Globus pallidus (tissue), 1 donor: Measurements from ENCODE around the gene SPCS1.
"Not testable (repeated sequence)": the region's sequence is repeated elsewhere in the genome, so short reads cannot be mapped to it uniquely, and the experiment has no call there.

Experiments
- DNase-seq: peaks from one replicate; pipeline ENCODE4 v3.0.0-alpha.2; 2015; ENCODE audit warnings: low spot score

Gene SPCS1

DNA sequence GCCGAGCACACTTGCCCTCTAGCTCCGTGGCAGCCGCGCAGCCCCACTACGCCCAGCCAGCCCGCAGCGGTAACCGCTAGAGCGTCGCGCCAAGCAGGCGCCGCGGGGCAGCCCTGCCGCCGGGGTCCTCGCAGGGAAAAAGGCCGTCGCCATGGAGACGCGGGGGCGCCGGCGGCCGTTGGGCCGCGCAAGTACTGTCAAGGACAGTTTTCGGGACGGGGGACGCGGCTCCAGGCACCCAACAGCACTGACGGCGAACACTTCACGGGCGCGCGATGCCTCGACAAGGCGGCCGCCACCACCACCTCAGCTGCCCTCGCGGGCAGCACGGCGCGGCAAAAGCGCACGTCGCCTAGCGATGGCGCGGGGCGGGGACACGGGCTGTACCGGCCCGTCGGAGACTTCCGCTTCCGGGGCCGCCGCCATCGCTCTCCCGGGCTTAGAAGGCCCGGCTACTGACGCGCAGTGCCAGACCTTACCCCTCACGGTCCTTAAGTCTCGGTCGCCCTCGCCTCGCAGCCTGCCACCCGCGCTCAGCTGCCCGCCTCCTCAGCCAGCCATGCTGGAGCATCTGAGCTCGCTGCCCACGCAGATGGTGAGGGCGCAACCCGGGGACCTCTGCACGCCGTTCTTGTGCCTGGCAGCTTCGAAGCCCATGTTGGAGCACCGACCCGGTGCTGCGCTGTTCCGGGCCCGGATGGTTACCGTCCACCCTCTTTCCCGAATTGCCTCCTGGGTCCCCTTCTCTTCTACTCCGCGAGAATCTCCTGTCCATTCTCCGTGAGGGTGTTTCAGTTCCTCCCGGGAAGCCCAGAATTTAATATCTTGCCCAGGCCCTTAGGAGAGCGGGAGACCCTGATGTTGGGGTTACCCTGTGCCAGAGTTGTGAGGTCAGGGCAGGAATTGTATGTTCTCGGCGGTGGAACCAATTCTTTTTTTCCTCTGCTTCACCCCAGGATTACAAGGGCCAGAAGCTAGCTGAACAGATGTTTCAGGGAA is at the start of gene SPCS1, which contains the start of gene GLT8D1:
SPCS1 (plus strand) TSS at position 419 of the 999 bp plus-strand sequence; CDS start at position 560, 141 bp downstream.
GLT8D1 (minus strand) TSS at position 104 of the 999 bp plus-strand sequence. CDS start 5,331 bp downstream, outside the sequence.
- DNase-seq: peak; percentile 90

DNA sequence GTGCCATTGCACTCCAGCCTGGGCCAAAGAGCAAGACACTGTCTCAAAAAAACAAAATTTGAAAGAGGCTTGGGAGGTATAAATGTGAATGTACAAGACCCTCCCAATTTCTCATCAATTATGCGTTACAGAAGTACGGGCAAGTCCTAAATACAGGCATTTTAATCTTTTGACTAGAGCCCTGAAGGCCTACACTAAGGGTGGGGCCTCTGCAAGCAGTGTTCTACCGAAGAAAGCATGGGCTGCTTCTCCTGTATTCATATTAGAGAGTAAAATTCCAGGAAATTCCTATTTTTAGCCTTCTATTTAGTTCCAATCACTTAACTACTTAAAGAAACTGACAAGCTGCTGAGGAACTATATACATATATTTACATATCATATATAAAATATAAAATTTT is 45.9 kb upstream of the SPCS1 start:
- no peak for DNase-seq

DNA sequence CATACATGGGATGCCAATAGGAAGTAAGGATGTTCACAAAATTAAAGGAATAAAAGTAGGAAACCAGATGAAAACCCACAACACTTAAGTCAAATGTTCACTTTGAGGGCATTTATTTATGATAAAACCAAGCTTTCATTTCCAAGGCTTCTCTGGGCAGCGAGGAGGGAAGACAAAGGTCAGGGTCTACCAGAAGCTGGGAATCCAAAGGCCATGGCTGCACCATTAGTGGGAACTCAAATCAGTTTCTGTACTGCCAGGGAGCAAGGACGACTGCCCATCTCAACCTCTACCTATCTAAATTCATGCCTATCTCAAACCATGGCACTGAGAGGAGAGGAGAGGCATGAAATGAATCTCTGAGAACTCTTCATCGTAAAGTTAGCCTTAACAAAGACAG is 42.8 kb upstream of the SPCS1 start:
- no peak for DNase-seq

DNA sequence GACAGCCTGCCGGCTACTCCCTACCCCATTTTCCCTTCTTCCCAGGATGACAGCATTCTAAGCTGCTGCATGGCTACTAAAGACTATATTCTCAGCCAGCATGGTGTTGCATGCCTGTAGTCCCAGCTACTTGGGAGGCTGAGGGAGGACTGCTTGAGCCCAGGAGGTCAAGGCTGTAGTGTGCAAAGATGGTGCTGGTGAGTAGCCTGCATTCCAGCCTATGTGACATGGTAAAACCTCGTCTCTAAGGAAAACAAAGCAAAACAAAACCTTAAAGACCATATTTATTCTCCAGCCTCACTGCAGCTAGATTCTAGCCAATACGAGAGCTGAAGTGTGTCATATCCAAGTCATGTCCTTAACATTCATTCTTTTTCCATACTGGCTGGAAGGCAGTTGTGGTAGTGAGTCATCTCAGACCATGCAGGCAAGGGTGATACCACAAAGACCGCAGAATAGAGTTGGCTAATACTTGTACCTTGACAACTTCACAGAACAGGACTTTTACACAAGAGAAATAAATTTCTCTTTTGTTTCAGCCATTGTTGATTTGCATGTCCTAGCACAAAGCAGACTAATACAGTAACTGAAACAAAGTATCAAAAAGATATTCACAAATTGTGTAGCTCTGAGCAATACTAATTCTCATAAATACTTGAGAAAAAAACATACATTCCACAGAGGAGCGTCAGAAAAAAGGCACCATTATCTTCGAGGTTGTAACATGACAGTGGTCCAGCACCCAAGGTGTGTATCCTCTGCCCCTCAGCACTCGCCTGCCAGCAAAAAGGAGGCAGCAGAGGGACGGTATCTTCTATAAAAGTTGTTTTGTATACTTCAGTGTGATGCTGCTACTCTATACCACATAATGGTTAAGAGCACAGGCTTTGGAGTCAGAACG is 35.0 kb upstream of the SPCS1 start:
- no peak for DNase-seq

GRCh38 chr3:52671676-52672075 is 34.2 kb upstream of the SPCS1 start:
- no peak for DNase-seq

- DNase-seq: not testable (repeated sequence)
These were observed 29.7 kb upstream of the SPCS1 start for GRCh38 chr3:52676201-52676600.

- no peak for DNase-seq
These were observed 27.4 kb upstream of the SPCS1 start for GRCh38 chr3:52678265-52679198.

DNA sequence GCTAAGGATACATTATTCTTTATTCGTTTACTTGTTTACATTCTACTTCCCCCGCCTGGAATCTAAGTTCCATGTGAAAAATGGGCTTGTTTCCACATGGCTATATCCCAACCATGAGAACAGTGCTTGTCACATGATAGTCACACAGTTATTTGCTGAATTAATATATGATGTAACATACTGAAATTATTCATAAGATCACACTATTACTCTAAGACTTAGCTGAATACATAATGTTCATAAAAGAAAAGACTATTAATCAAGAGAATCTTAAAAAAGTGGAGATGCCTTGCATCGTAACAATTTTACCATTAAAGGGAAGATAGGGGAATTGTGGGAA is 26.7 kb upstream of the SPCS1 start:
- no peak for DNase-seq

- DNase-seq: no peak
These were observed 26.1 kb upstream of the SPCS1 start for GRCh38 chr3:52679811-52680210.

DNA sequence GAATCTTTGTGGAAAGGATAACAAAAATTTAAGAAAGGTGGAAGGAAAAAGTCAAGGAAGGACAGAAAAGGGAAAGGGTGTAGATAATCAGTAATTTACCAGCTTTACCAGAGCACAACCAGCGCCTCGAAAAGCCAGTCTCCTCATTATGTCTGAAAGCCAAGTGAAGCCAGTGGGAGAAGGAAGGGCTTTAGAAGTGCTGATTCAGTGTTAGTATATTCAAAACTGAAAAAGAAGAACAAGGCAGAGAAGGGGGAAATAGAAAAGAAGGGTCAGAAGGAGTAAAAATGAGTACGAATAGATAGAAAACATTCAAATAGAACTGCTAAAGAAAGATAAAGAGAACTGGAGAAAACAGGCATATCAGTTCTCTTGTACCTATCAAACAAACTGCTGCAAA is 24.3 kb upstream of the SPCS1 start:
- DNase-seq: no peak

GRCh38 chr3:52682016-52682415 is 23.9 kb upstream of the SPCS1 start:
- DNase-seq: peak; percentile 55

GRCh38 chr3:52683611-52684010 is 22.3 kb upstream of the SPCS1 start:
- no peak for DNase-seq

DNA sequence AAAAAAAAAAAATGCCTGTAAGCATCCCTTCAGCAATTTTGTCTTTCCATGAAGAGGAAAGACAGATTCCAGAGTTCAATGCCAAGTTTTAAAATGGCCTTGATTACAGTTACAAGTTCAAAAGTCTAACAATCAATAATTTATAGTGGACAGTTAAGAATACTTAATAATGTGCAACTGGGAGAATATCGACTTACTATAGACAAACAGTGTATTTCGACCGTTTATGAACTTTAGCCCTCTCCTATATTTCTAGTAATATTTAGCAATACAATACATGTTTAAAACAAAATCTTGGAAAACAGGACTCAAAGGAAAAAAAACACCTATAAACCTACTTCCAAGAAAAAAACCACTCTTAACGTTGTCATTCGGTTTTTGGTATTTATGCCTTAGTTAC is 21.7 kb upstream of the SPCS1 start:
- no peak for DNase-seq

DNA sequence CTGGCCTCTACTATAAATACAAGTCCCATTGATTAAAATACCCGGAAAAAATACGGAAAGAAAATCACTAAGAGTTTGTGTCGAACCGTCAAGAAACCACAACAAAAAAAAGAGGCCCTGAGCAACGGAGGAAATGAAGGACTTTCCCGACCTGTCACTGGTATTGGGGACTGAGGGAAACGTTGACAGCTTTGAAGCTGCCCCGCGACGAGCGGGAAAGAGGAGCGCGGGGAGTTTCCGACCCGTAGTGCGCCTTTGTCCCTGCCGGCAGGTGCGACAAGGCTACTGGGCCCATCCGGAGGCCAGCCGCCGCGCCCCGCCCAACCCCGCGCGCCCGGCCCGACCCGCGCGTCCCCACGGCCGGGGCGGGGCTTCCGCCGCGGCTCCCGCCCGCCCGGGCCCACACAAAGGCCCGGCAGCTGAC is 20.6 kb upstream of the SPCS1 start:
- peak; percentile 84 for DNase-seq

DNA sequence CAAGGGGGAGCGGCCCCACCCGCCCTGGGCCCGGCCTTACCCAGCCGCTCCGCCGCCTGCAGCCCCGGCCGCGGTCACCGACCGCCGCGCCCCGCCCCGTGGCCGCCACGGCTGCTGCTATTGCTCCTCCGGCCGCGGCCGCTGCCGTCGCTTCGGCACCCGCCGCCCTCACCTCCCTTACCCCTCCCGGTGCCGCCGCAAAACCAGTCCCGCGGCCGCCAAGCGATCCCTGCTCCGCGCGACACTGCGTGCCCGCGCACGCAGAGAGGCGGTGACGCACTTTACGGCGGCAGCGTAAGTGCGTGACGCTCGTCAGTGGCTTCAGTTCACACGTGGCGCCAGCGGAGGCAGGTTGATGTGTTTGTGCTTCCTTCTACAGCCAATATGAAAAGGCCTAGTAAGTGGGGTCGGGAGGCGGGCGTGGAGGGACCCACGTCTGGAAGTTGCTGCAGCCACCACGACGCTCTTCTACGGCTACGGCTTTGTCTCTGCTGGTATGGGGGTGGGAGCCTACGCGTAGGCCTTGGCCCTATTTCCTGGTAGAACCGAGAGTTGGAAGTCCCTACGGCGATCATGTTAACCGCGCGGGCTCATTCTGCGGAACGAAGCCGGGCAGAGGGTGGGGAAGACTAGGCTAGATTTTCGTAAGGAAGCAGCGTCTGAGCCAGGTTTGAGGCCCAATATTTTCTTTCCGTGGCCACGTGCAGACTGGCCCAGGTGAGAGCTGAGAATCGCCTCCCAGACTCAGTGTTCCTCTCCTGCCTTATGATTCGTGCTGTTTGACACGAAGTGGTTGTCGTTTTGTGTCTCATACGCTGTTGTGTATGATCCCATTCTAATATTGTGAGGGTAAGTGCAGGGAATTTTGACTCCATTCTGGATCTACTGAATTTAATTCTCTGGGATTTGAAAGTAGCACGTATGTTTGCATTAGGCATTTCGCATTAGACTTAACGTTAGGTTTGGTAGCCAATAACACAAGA is 19.9 kb upstream of the SPCS1 start, which contains the start of the genes GNL3 and PBRM1:
GNL3 (plus strand) TSS at position 324 of the 983 bp plus-strand sequence; CDS start at position 385, 61 bp downstream.
PBRM1 (minus strand) TSS at position 205 of the 983 bp plus-strand sequence.
- peak; percentile 94 for DNase-seq

GRCh38 chr3:52688266-52688665 is 17.6 kb upstream of the SPCS1 start:
- no peak for DNase-seq

GRCh38 chr3:52689151-52689550 is 16.8 kb upstream of the SPCS1 start:
- DNase-seq: no peak

DNA sequence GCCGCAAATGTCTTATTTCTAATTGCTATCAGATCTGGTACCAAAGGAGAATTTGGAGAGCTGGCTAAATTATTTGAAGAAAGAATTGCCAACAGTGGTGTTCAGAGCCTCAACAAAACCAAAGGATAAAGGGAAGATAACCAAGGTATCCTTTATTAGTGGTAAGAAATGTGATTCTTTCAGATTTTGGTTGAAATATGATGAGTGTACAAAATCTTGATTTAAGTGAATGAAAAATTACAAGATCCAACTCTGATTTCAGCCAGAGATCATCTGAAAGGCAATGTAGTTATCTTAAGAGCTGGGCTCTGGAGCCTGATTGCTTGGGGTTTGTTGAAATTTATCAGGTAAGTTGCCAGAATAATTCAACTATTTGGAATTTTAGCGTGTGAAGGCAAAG is 15.3 kb upstream of the SPCS1 start:
- no peak for DNase-seq

DNA sequence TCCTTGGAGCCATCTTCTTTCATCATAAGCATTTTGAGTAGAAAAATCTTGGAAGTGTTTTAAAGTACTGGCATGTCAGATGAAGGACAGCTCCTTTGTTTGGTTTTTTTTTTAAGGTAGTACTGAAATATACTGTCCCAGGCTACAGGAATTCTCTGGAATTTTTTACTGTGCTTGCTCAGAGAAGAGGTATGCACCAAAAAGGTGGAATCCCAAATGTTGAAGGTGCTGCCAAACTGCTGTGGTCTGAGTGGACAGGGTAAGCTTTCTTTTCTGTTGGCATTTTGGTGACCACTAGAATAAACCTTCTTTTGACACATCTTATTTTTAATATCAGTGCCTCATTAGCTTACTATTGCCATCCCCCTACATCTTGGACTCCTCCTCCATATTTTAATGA is 12.8 kb upstream of the SPCS1 start:
- DNase-seq: no peak
